Stimulated activated CD4-positive, alpha-beta T cell treated with anti-CD3 and anti-CD28 coated beads, Interleukin-1b, Interleukin-23, amount 100 ng/mL, for 48 hours (primary cell): ENCODE measurements around the gene EDN2.

Experiments used
- DNase-seq: peaks from one replicate; pipeline ENCODE4 v3.0.0-alpha.2; 2020

EDN2 gene

DNA sequence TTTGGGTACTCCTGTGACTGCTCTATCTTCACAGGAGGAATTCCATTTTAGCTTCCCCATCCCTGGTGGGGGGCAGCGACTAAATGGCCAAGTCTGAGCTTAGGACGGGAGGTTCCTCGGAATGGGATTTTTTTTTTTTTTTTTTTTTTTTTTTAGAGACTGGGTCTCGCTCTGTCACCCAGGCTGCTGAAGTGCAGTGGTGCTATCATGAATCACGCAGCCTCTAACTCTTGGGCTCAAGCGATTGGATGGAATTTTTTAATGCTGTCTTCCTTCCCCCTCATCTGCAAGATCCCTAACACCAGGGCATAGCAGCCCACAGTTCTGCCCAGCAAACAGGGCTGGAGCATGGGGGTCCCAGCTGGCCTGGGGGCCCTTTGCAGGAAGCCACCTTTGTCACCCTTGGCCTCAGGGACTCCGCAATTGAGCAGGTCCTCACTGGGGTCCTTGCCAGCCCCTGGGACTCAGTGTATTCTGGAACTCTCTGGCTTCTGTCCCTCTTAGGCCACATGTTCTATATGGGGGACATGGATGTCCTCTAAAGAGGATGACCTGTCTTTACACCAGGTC is 13.1 kb upstream of the EDN2 start:
- no peak for DNase-seq

DNA sequence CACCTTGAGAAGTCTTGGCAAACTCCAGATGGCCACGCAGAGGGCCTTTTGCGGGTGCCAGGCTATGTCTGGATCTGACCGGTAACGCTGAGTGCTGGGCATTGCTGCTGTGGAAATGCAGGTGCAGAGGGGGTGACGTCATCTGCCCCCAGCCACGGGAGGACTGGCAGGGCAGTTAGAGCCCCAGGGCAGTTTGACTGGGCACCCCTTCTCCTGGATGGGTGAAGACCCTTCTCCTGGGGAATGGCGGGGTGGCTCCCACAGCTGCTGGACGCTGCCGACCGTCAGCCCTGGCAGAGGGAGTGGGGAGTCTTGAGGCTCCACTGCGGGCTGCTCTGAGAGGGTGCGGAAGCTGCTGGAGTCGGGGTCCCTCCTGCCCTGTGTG is 12.6 kb upstream of the EDN2 start:
- no peak for DNase-seq

DNA sequence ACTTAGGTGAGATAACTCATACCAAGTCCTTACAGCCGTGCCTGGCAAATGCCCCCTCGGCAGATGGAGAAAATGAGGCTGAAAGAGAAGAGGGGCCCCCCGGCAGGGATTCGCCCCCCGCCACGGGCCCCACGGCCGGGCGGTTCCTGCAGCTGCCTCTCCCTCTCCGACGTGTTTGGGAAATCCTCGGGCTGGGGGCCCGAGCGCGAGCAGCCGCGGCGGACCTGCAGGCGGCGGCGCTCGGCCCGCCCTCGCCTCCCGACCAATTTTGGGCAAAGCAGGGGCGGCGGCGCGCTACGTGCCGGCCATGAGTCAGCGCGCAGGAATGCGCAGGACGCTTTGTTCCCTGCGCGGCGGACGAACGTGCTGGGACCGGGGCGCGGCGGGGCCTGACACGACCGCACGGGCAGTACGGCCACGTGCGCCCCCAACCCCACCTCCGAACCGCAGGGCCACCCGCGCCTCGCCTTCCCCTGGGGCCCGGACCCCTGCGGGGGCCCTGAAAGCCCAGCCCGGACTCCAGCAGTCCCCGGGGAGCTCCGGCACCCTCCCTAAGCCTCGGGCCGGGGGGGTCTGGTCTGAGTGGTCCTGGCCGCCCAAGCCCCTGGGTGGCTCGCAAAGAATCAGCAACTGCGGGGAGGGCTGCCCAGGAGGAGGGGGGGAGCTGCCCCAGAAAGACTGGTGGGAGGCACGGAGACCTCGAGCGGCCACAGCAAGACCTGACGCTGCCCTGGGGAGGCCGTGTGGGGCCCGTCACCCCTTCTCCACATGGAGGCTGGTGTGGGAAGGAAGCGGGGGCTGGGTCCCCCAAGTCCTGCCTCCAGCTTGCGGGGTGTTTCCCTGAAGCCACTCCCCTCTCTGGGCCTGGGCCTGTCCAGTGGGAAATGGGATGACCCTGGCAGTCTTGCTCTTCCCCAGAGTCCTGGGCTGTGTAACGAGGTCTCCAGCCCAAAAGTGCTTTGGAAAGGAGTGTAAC is 11.9 kb upstream of the EDN2 start:
- DNase-seq = peak; percentile 49

DNA sequence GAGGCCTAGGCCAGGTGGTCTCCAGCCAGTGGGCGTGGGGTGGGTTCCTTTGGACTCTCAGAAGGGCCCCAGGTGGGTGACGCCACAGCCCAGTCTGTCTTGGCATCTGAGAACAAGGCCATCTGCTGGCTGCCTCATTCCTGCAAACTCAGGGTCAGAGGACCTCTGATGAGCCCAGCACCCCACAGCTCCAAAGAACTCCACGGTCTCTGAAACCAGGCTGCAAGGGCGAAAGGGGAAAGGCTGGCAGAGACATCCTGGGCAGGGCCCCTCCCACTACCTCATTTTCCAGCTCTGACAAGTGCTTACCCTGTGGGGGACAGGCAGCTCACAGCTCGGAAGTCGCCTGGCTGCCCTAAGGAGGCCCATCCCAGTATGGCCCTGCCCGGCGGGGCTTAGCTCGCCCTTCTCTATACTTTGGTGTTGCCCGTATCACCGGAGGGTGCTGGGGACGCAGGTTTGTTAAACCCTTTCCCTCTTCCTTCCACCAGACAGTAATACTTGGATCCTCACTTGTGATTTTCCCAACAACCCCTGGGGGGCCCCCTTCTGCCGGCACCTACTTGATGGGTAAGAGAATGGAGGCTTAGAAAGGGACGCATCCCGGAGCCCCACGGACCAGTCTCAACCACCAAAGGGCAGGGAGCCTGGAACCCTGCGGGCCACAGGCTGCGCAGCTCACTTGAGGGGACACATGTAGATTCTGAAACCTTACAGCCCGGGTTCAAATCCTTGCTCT is 10.9 kb upstream of the EDN2 start:
- DNase-seq = no peak

DNA sequence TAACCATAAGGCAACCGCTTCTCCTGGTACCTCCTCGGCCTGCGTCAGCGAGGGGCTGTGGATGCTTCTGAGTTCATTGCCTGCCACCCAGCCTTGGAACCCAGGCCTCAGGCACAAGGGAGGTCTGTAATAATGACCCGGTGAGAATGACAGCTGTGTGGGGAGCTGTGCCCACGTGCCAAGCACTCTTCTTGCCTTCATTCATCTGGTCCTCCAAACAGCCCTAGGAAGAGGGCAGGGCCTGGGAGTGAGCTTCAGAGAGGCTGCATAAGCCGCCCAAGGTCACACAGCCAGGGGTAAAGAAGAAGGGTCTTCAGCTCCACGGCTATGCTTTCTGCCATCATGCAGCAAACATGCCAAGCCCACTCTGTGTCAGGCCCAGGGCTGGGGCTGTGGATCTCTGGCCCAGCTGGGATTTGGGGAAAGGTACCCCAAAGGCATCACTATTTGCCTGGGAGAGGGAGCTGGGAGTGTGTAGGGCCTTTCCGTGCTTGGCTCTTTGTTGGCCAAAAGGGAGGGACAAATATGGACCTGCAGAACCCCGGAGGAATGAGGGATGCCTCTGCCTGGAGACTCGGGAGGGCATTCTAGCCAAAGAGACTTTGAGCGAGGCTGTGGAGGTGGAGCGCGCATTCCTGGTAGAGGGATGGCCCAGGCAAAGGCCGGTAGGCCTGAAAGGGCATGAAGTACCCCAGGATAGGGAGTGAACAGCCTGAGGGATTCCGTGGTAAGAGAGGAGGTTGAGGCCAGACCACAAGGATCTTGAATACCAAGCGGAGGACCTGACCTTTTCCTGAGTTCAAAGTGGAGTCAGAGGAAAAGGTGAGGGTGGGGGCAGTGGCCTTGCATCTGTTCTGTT is 10.1 kb upstream of the EDN2 start:
- no peak for DNase-seq

DNA sequence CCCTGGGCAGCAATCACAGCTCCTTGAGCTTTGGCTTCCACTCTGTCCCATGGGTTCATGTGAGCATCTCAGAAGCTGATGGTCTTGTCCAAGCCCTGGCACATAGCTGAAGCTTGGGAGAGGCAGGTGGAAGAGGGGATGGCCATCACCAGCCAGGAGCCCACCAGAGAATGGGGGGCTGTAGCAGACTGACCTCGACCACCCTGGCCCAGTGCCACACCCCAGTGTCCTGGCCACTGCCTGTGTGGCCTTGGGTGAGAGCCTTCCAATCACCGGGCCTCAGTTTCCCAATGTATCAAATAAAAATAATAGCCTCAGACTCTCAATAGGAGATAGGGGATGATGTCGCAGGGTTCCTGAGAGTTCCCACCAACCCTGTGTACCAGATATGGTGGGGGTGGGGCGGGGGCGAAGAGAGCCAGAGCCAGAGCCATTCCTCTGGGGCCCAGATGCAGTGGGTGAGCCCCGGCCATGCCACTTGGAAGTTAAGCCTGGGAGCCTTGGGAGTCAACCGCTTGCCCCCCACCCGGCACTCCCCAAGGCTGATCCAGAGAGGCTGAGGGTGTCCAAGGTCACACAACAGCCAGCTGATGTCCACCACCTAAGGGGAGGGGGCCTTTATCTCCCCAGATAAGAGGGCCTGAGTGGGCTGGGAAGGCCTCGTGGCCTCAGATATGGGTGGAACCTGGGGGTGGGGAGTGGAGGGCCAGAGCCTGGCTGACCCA is 9.3 kb upstream of the EDN2 start:
- no peak for DNase-seq

DNA sequence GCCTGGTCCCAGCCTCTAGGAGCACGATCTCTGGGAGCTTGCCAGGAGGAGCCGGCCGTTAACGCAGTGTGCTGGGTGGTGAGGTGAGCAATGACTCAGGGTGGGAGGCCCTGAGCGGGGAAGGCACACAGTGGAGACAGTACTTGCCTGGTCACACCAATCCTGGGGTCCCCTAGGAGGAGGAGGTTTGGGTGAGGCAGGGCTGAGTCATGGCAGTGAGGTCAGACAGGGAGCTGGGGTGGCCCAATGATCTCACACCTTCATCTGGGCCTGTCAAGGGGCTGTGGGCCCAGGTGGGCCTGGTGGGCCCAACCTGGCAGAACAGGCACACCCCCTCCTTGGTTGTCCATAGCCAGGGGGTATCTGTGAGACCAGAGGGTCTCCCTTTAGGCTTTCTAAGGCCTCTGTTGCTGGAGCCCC is 8.6 kb upstream of the EDN2 start:
- peak; percentile 67 for DNase-seq

DNA sequence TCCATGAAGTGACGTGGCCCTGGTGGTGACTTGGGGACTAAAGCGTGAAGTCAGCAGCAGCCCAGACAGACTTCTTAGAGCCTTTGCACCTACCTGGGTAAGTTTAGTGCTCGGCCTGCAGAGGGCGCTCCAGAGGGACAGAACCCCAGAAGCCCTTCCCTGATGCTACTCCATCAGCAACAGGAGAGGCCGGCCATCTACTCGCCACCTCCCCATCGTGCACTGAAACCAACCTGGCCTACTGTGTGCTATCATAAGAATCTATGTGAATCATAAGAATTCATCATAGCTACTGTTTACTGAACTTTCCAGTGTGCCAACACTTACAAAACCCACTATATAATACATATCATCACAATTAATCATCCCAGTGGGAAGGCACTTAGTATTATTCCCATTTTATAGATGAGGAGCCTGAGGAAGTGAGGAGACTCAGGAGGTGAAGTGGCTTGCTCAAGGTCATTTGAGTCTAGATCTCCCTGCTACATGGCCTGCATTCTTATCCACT is 7.9 kb upstream of the EDN2 start:
- DNase-seq = peak; percentile 61

DNA sequence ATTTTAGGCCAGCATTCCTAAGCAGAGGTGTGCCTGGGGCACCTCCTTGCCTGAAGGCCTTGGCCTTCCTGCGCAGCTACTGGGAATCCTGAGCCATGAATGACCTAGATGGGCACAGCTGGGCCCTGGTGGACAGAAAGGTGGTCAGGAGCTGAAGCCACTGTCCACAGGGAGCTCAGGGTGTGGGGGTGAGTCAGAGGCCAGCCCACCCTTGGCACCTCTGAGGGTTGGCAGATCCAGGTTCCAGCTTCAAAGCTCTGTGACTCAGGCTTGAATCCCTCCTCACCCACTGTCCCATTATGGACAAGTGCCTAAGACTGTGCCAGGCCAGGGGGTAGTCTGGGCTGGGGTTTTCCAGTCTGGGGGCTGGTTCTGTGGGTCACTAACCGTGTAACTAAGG is 6.4 kb upstream of the EDN2 start:
- no peak for DNase-seq

DNA sequence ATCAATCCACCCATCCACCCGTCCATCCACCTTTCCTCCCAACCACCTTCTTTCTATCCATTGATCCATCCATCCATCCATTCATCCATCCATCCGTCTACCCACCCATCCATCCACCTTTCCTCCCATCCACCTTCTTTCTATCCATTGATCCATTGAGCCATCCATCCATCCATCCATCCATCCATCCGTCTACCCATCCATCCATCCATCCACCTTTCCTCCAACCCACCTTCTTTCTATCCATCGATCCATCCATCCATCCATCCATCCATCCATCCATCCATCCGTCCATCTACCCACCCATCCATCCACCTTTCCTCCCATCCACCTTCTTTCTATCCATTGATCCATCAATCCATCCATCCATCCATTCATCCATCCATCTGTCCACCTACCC is 5.1 kb upstream of the EDN2 start:
- no peak for DNase-seq

DNA sequence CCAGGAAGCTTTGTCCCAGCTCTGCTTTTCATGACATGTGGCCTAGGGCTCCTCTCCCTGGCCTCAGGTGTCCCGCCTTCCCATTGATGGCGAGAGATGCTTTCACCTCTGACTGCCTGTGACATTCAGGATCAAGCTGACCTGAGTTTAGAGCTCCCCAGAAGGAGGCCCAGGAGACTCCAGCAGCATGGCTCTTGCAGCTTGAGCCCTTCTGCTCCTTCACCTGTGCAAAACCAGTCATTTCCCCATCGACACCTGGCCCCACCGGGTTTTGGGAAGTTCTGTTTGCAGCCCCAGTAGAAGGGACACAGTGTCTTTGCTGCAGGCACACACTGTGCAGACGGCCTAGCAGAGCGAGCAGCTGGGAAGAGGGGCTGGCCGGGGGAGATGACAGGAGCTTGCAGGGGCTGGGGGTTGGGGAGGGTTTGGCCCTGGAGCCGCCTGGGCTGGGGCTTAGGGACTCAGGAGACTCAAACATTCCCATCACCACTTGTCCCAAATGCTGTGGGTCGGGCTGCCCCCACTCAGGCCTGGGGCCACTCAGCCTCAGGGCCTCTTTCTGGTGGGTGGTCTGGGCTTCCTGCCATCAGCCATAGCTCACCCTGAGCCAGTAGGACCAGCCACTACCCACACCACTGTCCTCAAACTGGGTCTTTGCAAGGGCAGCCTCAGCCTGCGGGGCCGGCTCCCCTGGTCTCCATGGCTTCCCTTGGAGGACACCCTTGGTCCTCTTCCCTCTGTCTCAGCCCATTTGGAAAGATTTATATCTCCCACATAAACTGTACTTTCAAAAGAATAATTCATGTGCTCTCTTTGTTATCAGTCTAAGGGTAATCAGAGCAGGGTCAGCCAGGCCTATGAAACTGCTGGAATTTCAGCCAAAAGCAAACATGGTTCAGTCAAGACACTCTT is 3.8 kb upstream of the EDN2 start:
- no peak for DNase-seq

DNA sequence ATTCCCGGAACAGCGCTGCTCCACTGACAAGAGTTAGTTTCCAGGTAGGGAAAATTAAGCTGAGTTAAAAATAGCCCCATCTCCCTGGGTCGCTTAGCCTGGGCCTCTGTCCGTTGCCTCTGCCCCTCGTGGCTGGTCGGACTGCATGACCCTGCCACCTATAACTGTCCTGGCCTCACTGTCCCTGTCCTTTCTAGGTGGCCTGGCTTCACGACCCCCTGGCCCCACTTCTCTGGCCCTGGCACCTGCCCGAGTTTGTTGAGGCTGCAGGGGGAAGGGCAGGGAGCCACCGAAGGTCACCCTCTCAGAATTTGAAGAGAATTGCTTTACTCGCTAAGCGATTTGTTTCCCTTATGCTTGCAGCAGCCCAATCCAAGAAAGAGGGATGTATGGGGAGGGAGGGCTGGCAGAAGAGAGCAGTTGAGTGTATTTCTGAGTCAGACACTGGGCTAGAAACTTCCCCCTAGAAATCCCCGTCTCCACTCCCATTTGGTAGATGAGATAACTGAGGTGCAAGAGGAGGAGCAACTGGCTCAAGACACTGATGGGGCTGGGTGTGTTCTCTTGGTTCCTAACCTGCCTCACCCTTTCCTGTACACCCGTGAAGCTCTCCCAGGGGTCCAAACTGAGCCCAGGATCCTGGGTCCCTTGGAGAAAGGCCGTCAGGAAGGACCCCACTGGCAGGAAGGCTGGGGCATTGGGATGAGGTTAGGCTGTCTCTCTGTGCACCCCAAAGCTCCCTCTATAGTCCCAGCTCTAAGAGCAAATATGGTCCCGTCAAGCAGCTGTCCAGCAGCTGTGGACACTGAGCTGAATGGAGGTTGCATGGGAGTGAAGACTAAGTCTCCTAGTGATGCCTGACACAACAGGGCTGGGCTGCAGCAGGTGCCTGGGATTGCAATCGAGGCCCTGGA is 2.9 kb upstream of the EDN2 start:
- DNase-seq = no peak

DNA sequence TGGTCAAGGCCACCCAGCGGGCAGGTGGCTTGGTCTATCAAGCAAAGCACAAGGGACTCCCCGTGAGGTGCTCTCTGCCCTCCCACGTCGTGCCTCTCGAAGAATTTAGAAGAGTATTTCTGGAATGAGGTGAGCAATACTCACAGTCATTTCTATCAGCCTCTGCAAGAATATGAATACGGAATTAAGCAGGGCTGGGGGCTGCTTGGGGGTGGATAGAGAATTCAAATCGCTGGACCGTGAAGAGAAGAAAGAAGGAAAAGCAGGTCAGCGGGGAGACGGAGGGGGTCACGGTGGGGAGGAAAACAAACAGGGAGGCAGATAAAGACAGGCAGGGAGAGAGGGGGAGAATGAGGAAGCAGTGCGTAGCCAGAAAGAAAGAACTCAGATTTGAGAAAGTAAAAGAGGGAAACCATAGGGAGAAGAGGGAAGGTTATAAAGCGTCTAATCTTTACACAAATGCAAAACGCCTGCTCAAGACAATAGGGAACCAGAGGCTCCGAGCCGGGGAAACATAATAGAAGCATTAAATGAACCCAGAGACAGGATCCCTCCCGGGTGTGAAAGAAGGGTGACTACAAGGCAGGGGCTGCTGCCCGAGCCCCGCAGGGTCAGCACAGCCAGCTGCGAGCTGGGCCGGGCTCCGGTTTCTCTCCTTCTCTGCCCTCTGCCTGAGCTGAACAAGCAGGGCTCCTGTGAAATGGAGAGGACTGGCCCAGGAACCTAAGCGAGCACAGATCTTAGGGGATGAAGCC is 2.1 kb upstream of the EDN2 start:
- DNase-seq = no peak

DNA sequence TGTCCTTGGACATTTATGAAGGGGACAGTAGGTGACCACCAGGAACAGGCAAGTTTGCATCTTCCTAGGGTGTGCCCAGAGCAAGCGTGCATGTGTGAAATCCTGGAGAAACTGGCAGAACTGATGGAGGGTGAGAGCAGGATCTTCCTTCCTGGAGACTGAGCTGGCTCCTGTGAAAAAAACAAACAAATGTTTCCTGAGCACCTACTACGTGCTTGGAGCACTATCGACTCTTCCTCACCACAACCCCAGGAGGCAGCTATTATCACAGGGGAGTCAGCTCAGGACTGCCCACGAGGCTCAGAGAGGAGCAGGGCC is 1.5 kb upstream of the EDN2 start:
- no peak for DNase-seq

DNA sequence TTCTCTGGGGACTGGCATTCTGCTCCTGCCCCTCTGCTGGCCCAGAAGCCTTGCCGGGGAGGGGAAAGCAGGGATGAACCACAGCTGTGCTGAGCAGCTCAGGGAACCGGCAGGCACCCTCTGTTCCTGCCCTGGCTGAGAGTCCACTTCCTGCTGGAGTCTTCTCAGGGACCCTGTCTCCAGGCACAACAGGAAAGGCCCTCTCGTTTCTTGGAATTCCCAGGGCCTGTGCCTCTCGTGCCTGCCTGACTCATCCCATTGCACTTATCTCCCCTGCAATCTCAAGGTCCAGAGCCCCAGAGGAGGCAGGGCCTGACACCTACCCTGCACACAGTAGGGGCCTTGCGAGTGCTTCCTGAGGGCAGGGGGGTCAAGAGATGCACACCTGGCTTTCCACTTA is 1.1 kb upstream of the EDN2 start:
- DNase-seq = no peak

DNA sequence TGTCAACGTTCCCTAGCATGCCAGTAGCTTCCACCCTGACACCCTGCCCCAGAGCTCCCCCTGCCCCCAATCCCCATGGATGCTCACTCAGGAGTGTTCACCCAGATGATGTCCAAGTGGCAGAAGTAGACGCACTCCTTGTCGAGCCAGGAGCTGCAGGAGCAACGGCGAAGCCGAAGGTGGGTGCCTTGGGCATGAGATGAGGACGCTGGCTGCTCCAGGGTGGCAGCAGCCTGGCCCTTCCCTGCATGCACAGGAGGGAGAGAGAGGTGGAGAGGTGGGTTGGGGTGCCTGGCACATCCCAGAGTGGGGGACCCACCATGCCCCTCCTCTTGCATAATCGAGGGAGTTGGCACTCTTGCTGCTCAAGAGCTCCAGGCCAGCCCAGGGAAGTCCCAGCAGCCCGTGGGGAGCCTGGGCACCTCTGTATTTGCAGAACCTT is 502 bp downstream of the EDN2 start:
- DNase-seq = no peak

DNA sequence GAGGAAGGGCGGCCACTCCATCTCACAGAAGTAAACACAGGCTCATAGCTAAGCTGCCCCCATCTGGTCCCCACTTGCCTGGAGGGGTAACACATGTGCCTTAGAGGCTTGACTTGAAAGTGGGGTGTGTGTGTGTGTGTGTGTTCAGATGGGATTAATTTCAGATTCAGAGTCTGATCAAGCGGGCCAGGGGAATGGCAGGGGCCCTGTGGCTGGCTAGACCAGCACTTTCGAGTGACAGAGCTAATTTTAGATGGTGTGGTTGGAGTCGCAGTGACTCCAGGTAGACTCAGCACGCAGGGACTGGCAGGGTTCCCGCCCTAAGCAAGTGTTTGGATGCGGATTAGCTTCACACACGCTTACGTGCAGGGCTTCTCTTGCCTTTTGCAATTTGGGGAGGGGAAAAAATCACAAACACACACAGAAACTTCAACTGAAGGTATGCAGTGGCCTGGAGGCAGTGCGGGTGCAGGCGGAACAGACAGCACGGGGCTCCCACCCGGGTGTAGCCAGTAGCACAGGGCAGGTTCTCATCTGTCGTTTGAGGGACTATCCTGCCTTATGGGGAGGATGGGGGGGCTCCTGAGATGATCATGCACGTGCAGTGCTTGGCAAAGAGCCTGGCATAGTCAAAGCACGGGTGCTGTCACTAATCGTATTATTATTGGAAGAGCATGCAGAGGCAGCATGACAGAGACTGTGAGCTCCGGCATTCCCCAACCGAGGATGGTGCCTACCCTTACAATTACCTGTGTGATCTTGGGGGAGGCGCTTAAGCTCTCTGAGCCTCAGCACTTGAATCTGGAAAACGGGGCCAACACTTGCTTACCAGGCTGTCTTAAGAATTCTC is 1.3 kb downstream of the EDN2 start:
- DNase-seq = no peak
